ENCODE measurements around the gene DUSP3. TPM values are rescaled to one million over a fixed set of nuclear protein-coding genes. Genes with fewer than 3 reads are reported as not detected.

DUSP3 gene
- total RNA-seq, 4 donors from 2014 or later = 28.4 to 88.1 (median 39.8) TPM

GRCh38 chr17:43754947-43755346 is 23.8 kb downstream of the DUSP3 start:
- DNase-seq = no peak
- H3K4me1 ChIP-seq = no peaks in the 10 kb centered on the region
- no peak overlapping the region for H3K4me3 ChIP-seq
- H3K27me3 ChIP-seq = peaks cover 0 to 5% of the 10 kb centered on the region in 2 donors
- no peaks in the 10 kb centered on the region for H3K9me3 ChIP-seq
- H3K27ac ChIP-seq = no peak overlapping the region
- TF ChIP-seq POLR2A (IDR thresholded peaks at IDR 0.05) (no peak), CTCF (IDR thresholded peaks at IDR 0.05) (no peak)
- intact Hi-C loops (cut with DNase I; ENCODE audit: low total_unique reads) = loop anchor here (10.0 kb wide), 1 partner anchor 180 kb away; no protein-coding TSS in a partner anchor
- H3K36me3 ChIP-seq = no peaks in the 10 kb centered on the region

- H3K27ac ChIP-seq = no peak overlapping the region
- DNase-seq = no peak
- no peaks in the 10 kb centered on the region for H3K36me3 ChIP-seq
- intact Hi-C loops (cut with DNase I; ENCODE audit: low total_unique reads) = loop anchor here (10.0 kb wide), 1 partner anchor 179 kb away; no protein-coding TSS in a partner anchor
- peaks cover 0 to 5% of the 10 kb centered on the region in 2 donors for H3K27me3 ChIP-seq
- TF ChIP-seq POLR2A (IDR thresholded peaks at IDR 0.05) (no peak), CTCF (IDR thresholded peaks at IDR 0.05) (no peak)
- H3K4me3 ChIP-seq = no peak overlapping the region
- H3K9me3 ChIP-seq = no peaks in the 10 kb centered on the region
- no peaks in the 10 kb centered on the region for H3K4me1 ChIP-seq
Measured at GRCh38 chr17:43753493-43754129, 25.2 kb downstream of the DUSP3 start.

- no peaks in the 10 kb centered on the region for H3K4me1 ChIP-seq
Measured at GRCh38 chr17:43750153-43750552, 28.6 kb downstream of the DUSP3 start.

GRCh38 chr17:43745541-43745940 is 33.2 kb downstream of the DUSP3 start:
- no peak for DNase-seq
- H3K4me3 ChIP-seq = no peak overlapping the region
- intact Hi-C loops (cut with DNase I; ENCODE audit: low total_unique reads) = no loop called here
- H3K9me3 ChIP-seq = no peaks in the 10 kb centered on the region
- no peak overlapping the region for H3K27ac ChIP-seq
- no peaks in the 10 kb centered on the region for H3K4me1 ChIP-seq
- TF ChIP-seq CTCF (IDR thresholded peaks at IDR 0.05) (no peak), POLR2A (IDR thresholded peaks at IDR 0.05) (no peak)
- no peaks in the 10 kb centered on the region for H3K27me3 ChIP-seq
- no peaks in the 10 kb centered on the region for H3K36me3 ChIP-seq

More at GRCh38 chr17:43750153-43750552, 28.6 kb downstream of the DUSP3 start:
- H3K4me3 ChIP-seq = no peak overlapping the region
- intact Hi-C loops (cut with DNase I; ENCODE audit: low total_unique reads) = loop anchor here (10.0 kb wide), 1 partner anchor 175 kb away; no protein-coding TSS in a partner anchor
- no peak for DNase-seq
- no peak overlapping the region for H3K27ac ChIP-seq
- TF ChIP-seq POLR2A (IDR thresholded peaks at IDR 0.05) (no peak), CTCF (IDR thresholded peaks at IDR 0.05) (no peak)
- H3K9me3 ChIP-seq = no peaks in the 10 kb centered on the region
- H3K27me3 ChIP-seq = no peaks in the 10 kb centered on the region
- no peaks in the 10 kb centered on the region for H3K36me3 ChIP-seq

- Histone ChIP-seq H3K9me3 (no peaks in the 10 kb centered on the region), H3K4me3 (no peak overlapping the region), H3K4me1 (no peaks in the 10 kb centered on the region), H3K27me3 (no peaks in the 10 kb centered on the region), H3K27ac (no peak overlapping the region), H3K36me3 (no peaks in the 10 kb centered on the region)
- no peak for DNase-seq
- no peak for TF ChIP-seq POLR2A (IDR thresholded peaks at IDR 0.05)
- no peak for TF ChIP-seq CTCF (IDR thresholded peaks at IDR 0.05)
- intact Hi-C loops (cut with DNase I; ENCODE audit: low total_unique reads) = no loop called here
Measured at GRCh38 chr17:43741636-43742035, 37.1 kb downstream of the DUSP3 start.

Measured in uterus (tissue), 4 donors.